D721Med (cell line): ENCODE measurements around the gene DUSP12.
"Not testable (repeated sequence)": the region's sequence is repeated elsewhere in the genome, so short reads cannot be mapped to it uniquely, and the experiment has no call there.

ENCODE experiments used
- DNase-seq: peaks from one replicate; pipeline ENCODE4 v3.0.0; 2011; ENCODE audit warnings: low spot score; ENCODE audit not compliant: insufficient read length
- FAIRE-seq: peaks from 2 replicates; lab custom pipeline; 2011; peaks lifted over from hg19 to GRCh38; lab: Jason Lieb, UNC
- TF ChIP-seq, protein P1 (sequence below): IDR thresholded peaks from 2 replicates; pipeline ENCODE4 v1.5.1; 2012; ENCODE audit warnings: mild to moderate bottlenecking, control low read depth; ENCODE audit not compliant: insufficient read depth; ENCODE audit errors: missing control alignments

The DUSP12 gene

DNA sequence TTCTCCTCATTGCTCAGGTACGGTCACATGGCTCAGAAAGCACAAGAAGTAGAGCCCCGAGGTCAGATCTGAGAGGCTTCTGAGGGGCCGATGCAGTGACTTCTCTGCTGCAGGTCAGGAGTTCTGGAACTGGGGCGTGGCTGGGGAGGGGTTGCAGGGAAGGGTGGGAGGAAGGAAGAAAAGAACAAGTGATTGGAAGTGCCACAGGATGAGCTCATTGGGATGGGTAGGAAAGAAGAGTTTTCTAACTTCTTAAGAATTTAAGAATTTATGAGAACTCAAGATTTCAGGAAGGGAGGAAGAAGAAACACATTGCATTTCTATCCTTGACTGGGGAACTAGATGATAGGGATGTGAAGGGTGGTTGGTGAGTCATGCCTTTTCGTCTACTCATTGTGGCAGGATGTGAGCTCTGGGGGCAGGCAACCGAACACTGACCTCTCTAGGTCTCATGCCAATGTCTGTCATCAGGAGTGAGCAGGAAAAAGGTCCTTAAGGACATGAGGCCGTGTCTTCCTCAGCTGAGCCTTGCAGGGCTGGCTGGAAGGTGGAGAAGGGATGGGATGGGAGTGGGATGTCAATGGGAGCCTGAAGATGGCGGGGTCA, 27.7 kb upstream of the DUSP12 start:
- FAIRE-seq (no peak), DNase-seq (no peak)
- TF ChIP-seq, protein P1, sequence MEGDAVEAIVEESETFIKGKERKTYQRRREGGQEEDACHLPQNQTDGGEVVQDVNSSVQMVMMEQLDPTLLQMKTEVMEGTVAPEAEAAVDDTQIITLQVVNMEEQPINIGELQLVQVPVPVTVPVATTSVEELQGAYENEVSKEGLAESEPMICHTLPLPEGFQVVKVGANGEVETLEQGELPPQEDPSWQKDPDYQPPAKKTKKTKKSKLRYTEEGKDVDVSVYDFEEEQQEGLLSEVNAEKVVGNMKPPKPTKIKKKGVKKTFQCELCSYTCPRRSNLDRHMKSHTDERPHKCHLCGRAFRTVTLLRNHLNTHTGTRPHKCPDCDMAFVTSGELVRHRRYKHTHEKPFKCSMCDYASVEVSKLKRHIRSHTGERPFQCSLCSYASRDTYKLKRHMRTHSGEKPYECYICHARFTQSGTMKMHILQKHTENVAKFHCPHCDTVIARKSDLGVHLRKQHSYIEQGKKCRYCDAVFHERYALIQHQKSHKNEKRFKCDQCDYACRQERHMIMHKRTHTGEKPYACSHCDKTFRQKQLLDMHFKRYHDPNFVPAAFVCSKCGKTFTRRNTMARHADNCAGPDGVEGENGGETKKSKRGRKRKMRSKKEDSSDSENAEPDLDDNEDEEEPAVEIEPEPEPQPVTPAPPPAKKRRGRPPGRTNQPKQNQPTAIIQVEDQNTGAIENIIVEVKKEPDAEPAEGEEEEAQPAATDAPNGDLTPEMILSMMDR = no peak

DNA sequence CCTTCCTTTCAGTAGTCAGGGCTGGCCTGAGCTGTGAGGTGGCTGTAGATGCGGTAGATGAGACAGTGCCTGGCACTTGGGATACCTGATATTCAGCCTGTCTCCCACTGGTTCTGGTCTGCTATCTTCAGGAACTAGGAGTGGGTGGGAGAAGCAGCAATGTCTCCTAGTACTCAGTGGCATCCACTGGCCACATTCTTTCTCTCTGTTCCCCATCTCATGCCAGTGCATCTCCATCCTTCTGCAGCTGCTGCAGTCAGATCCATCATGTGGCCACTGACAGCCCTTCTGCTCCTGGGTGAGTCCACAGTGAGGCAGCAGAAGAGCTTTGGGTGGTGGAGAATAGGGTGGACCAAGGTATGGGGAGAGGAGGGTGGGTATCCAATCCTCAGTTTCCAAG, 27.2 kb upstream of the DUSP12 start:
- no peak for FAIRE-seq
- TF ChIP-seq, protein P1 = no peak

DNA sequence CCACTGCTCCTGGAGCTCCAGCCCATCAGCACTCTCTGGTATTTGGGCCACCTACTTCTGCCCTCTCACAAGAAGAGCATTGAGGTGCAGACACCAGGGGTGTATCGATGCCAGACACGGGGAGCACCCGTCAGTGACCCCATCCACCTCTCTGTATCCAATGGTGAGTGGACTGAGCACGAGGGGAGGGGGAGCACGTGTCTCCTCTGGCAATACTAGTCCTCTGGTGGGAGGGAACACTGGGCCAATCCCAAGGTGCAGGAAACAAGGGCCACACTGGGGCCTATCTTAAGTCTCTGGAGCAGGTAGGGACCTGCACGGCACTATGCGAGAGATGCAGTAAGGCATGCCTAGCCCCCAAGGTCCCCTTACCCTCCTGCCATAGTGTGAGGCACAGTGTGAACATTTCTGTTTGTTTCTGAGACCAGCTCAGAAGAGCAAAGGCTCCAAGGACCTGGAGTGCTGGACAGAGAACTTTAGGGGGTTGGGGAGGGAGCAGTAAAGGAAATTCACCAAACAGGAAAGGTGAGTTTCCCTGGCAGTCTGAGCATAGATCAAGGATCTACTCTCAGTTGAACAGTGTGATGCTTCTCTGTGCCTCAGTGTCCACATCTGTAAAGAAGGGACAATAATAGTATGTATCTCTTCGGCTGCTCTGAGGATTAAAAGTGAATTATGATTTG, 26.0 kb upstream of the DUSP12 start:
- DNase-seq (no peak), FAIRE-seq (no peak)
- TF ChIP-seq, protein P1 = no peak

More for the DNA sequence above, 27.2 kb upstream of the DUSP12 start:
- no peak for DNase-seq

DNA sequence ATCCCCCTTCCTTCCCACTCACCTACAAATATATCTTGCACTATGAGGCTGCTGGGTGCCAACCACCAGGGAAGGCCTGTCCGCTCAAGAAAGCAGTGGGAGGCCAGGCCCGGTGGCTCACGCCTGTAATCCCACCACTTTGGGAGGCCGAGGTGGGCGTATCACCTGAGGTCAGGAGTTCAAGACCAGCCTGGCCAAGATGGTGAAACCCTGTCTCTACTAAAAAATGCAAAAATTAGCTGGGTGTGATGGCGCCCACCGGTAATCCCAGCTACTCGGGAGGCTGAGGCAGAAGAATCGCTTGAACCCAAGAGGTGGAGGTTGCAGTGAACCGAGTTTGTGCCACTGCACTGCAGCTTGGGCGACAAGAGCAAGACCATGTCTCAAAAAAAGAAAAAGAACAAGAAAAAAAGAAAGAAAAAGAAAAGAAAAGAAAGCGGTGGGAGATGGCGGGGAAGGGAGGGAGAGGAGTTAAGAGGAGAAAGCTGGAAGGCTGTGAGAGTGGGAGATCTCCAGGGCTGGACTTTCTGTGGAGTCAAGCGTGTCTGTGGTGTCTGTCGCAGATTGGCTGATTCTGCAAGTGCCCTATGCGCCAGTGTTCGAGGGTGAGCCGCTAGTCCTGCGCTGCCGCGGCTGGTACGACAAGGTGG, 24.2 kb upstream of the DUSP12 start:
- FAIRE-seq = not testable (repeated sequence)

GRCh38 chr1:161725908-161726472, 23.6 kb upstream of the DUSP12 start:
- TF ChIP-seq, protein P1 = no peak
- DNase-seq (no peak), FAIRE-seq (no peak)

More for the DNA sequence above, 24.2 kb upstream of the DUSP12 start:
- not testable (repeated sequence) for DNase-seq

DNA sequence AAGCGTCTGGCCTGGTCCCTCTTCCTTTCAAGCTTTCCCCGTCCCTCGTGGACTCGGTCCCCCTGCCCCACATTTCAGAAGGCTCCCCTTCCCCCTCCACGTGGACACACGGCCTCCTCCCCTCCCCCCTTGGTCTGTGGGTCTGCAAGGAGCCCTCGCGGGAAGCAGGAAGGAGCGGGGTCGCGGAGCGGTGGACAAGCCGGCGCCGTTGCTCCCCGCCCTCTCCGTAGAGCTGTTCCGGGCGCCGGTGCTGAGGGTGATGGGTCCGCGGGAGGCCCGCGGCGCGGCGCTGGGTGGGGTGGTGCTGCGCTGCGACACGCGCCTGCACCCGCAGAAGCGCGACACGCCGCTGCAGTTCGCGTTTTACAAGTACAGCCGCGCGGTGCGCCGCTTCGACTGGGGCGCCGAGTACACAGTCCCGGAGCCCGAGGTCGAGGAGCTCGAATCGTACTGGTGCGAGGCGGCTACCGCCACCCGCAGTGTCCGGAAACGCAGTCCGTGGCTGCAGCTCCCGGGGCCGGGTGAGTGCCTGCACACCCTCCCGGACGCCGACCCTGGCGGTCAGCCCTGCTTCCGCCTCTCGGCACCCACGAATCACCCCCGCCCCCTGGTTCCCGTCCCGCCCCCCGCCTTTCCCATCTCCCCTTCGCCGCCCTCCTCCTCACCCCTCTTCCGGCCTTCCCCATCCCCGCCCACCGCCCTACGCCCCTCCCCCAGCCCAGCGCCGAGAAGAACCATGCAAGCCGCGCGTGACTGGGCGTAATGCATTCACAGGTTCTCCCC, 22.9 kb upstream of the DUSP12 start:
- no peak for FAIRE-seq
- TF ChIP-seq, protein P1 = no peak
- peak; percentile 79 for DNase-seq

DNA sequence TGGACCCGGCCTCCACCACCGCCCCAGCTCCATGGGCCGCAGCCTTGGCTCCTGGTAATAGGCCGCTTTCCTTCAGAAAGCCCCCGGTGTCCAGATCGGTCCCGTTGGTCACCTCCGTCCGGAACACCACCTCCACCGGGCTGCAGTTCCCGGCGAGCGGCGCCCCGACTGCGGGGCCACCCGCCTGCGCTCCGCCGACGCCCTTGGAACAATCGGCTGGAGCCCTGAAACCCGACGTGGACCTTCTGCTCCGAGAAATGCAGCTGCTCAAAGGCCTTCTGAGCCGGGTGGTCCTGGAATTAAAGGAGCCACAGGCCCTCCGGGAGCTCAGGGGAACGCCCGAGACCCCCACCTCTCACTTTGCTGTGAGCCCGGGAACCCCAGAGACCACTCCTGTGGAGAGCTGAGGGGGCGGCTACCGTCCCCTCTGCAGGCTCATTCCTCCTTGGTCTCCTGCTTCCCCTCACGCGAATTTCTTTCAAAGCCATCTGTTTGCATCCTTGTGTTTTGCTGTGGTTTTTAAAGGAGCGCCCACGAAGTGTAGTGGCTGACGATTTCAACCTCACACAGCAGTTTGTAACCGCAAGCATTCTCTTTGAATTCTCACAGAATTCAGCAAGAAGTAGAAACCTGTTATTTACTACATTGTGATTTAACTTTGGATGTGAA, 22.2 kb upstream of the DUSP12 start:
- FAIRE-seq (no peak), DNase-seq (no peak)
- TF ChIP-seq, protein P1 = no peak
